OCI-LY7 (cell line): ENCODE data around the gene USP31. TPM values are rescaled to one million over a fixed set of nuclear protein-coding genes. Genes with fewer than 3 reads are reported as not detected.

ENCODE experiments used
- BruUV-seq: library from RNA; stranded (reverse); fragments of 400-500 nt; replicated peaks from 2 replicates; lab custom pipeline; 2021; lab: Mats Ljungman, UMichigan
- CTCF ChIA-PET: fragments of 300-600 bp; sonication (Branson Sonifier 250); formaldehyde crosslinking; loops from one replicate; lab custom pipeline; 2022; ENCODE audit warnings: antibody characterized with exemption; ENCODE audit not compliant: unreplicated experiment; lab: Charles Lee
- POLR2A ChIA-PET: fragments of 300-600 bp; sonication (Branson Sonifier 250); formaldehyde crosslinking; loops from one replicate; lab custom pipeline; 2022; ENCODE audit warnings: antibody characterized with exemption; lab: Charles Lee
- DNase-seq: peaks from one replicate; pipeline ENCODE4 v3.0.0-alpha.2; 2015; ENCODE audit warnings: low spot score
- H2AFZ ChIP-seq: fragments of 200-600 bp; sonication (generic), shearing (Covaris generic); 2 replicates; pipeline ENCODE4 v1.6.1; 2014; ENCODE audit warnings: mild to moderate bottlenecking, antibody characterized with exemption, low read length, moderate library complexity
- H3K27ac ChIP-seq: fragments of 200-600 bp; sonication (generic); 2 replicates; pipeline ENCODE4 v1.5.1; 2014; ENCODE audit warnings: mixed run types, low read depth, mild to moderate bottlenecking, moderate library complexity, low read length, inconsistent platforms; ENCODE audit not compliant: poor library complexity, severe bottlenecking
- H3K36me3 ChIP-seq: fragments of 200-600 bp; sonication (generic); 2 replicates; pipeline ENCODE4 v1.6.1; 2014; ENCODE audit warnings: mild to moderate bottlenecking, antibody characterized with exemption, low read length, moderate library complexity, mixed read lengths; ENCODE audit not compliant: insufficient read depth
- H3K4me1 ChIP-seq: fragments of 200-600 bp; sonication (generic); 2 replicates; pipeline ENCODE4 v1.5.1; 2014; ENCODE audit warnings: mild to moderate bottlenecking, low read length; ENCODE audit not compliant: insufficient read depth, poor library complexity, severe bottlenecking
- H3K4me2 ChIP-seq: fragments of 200-600 bp; sonication (generic); 2 replicates; pipeline ENCODE4 v1.6.1; 2014; ENCODE audit warnings: mild to moderate bottlenecking, low read length
- H3K4me3 ChIP-seq: fragments of 200-600 bp; sonication (generic); 2 replicates; pipeline ENCODE4 v1.5.1; 2014; ENCODE audit warnings: mild to moderate bottlenecking, low read depth, low read length; ENCODE audit not compliant: poor library complexity, severe bottlenecking
- H3K79me2 ChIP-seq: fragments of 200-600 bp; sonication (generic); 2 replicates; pipeline ENCODE4 v1.6.1; 2016; ENCODE audit warnings: low read depth, mild to moderate bottlenecking, low read length, moderate library complexity, mixed read lengths; ENCODE audit not compliant: insufficient read depth
- H3K9me2 ChIP-seq: fragments of 200-600 bp; sonication (generic); 2 replicates; pipeline ENCODE4 v1.6.1; 2016; ENCODE audit warnings: mild to moderate bottlenecking, low read length, mixed read lengths; ENCODE audit not compliant: insufficient read depth
- H3K9me3 ChIP-seq: fragments of 200-600 bp; sonication (generic); 2 replicates; pipeline ENCODE4 v1.6.1; 2014; ENCODE audit warnings: mild to moderate bottlenecking, mixed run types, low read length, mixed read lengths
- H4K20me1 ChIP-seq: fragments of 200-600 bp; sonication (generic); 2 replicates; pipeline ENCODE4 v1.6.1; 2014; ENCODE audit warnings: mild to moderate bottlenecking, antibody characterized with exemption, low read length, moderate library complexity, mixed read lengths; ENCODE audit not compliant: insufficient read depth
- EZH2phosphoT487 ChIP-seq: fragments of 200-600 bp; sonication (generic); IDR thresholded peaks from 2 replicates; pipeline ENCODE4 v1.6.1; 2018; ENCODE audit warnings: low read depth, borderline replicate concordance, mild to moderate bottlenecking, mixed run types, antibody characterized with exemption, low read length, moderate library complexity, mixed read lengths
- intact Hi-C: fragments of 100-400 bp; cut with micrococcal nuclease; formaldehyde crosslinking; loops from one replicate; pipeline ENCODE4 v1.10.0; 2022; ENCODE audit not compliant: unreplicated experiment
- total RNA-seq, 2 experiments: library from RNA; depleted of rRNA in 1 of 2; stranded (reverse); fragments of >200 nt in 1 of 2; shearing (Covaris generic) in 1 of 2; gene quantifications; 2 replicates each; pipeline ENCODE4 v1.2.3, GENCODE V29; 2014 to 2022
- TF ChIP-seq, protein P1 (sequence below): fragments of 200-600 bp; sonication (generic); conservative IDR thresholded peaks from 2 replicates; pipeline ENCODE4 v1.5.1; 2014; ENCODE audit warnings: mild to moderate bottlenecking, antibody characterized with exemption, low read length, moderate library complexity, mixed read lengths

The USP31 gene
- total RNA-seq, 2 experiments from 2014 or later = 9.0 to 12.2 TPM

DNA sequence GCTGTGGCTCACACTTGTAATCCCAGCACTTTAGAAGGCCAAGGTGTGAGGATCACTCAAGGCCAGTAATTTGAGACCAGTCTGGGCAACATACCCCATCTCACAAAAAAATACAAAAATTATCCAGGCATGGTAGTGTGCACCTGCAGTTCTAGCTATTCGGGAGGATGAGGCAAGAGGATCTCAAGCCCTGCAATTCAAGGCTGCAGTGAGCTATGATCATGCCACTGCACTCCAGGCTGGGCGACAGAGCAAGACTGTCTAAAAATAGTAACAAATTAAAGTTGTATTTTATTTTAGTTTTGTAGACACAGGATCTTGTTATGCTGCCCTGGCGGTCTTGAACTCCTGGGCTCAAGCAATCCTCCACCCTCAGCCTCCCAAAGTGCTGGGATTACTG lies 18.2 kb downstream of the USP31 start:
- ChIA-PET CTCF (no interaction called here), POLR2A (interaction anchor here (1.3 kb wide), 1 partner anchor 17 kb away, joined by 3 read pairs; no protein-coding TSS in a partner anchor)
- Histone ChIP-seq H3K79me2 (peaks cover 52% of the 10 kb centered on the region), H4K20me1 (peaks cover 14% of the 10 kb centered on the region), H2AFZ (no peak overlapping the region), H3K9me3 (peaks cover 12% of the 10 kb centered on the region; the same call in 1 of the 2 replicates), H3K4me1 (peaks cover 20% of the 10 kb centered on the region), H3K9me2 (no peaks in the 10 kb centered on the region), H3K4me2 (no peak overlapping the region), H3K27ac (no peak overlapping the region), H3K4me3 (no peak overlapping the region), H3K36me3 (no peaks in the 10 kb centered on the region)
- TF ChIP-seq EZH2phosphoT487 = no peak
- TF ChIP-seq, protein P1, sequence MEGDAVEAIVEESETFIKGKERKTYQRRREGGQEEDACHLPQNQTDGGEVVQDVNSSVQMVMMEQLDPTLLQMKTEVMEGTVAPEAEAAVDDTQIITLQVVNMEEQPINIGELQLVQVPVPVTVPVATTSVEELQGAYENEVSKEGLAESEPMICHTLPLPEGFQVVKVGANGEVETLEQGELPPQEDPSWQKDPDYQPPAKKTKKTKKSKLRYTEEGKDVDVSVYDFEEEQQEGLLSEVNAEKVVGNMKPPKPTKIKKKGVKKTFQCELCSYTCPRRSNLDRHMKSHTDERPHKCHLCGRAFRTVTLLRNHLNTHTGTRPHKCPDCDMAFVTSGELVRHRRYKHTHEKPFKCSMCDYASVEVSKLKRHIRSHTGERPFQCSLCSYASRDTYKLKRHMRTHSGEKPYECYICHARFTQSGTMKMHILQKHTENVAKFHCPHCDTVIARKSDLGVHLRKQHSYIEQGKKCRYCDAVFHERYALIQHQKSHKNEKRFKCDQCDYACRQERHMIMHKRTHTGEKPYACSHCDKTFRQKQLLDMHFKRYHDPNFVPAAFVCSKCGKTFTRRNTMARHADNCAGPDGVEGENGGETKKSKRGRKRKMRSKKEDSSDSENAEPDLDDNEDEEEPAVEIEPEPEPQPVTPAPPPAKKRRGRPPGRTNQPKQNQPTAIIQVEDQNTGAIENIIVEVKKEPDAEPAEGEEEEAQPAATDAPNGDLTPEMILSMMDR = no peak
- BruUV-seq = no TSS peak
- intact Hi-C loops = no loop called here
- peak; percentile 39 for DNase-seq

DNA sequence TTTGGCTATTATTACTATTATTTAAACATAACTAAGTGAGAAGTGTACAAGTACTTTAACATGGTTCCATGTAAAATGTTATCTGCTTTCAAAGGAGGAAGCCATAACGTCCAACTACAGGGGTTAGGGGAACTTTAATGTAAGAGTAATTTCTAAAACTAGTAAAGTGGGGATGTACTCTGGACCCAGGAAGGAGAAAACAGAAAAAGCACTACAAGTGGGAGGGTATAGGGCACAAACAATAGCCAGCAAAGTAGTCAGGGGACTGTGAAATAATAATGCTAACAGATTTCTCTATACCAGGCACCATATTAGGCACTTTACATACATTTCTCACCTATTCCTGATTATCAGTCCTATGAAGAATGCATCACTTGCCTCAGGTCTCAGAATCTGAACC lies 19.6 kb downstream of the USP31 start:
- DNase-seq = no peak
- Histone ChIP-seq H3K4me3 (no peak overlapping the region), H3K27ac (no peak overlapping the region), H2AFZ (no peak overlapping the region), H3K36me3 (no peaks in the 10 kb centered on the region), H3K4me2 (no peak overlapping the region), H3K79me2 (peaks cover 40% of the 10 kb centered on the region), H3K9me2 (no peaks in the 10 kb centered on the region), H3K4me1 (peaks cover 20% of the 10 kb centered on the region), H3K9me3 (no peaks in the 10 kb centered on the region), H4K20me1 (peaks cover 14% of the 10 kb centered on the region)
- intact Hi-C loops = no loop called here
- ChIA-PET POLR2A (no interaction called here), CTCF (no interaction called here)
- TF ChIP-seq, protein P1 = no peak
- no peak for TF ChIP-seq EZH2phosphoT487
- no TSS peak for BruUV-seq

DNA sequence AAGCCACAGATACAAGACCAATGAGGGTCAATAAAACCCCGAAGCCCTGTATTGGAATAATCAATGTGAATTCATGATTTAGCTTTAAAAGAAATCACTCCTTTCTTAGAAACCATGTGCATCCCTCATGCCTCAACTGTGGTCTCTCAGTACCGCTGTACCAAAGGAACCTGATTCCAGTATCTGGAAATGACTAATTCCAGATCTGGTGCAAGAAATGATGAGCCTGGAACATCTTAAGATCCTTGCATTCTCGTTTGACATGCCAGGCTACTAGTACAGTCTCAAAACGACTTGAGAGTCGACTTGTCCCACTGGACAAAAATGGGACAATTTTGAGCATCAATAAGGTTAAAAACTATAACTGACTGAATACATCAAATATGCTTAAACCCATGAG lies 21.2 kb downstream of the USP31 start:
- Histone ChIP-seq H3K36me3 (no peaks in the 10 kb centered on the region), H3K27ac (no peak overlapping the region), H4K20me1 (peaks cover 14% of the 10 kb centered on the region), H3K4me1 (peaks cover 20% of the 10 kb centered on the region), H3K79me2 (peaks cover 24% of the 10 kb centered on the region), H3K9me3 (no peaks in the 10 kb centered on the region), H3K4me2 (no peak overlapping the region), H2AFZ (no peak overlapping the region), H3K4me3 (no peak overlapping the region), H3K9me2 (no peaks in the 10 kb centered on the region)
- intact Hi-C loops = no loop called here
- no peak for TF ChIP-seq EZH2phosphoT487
- TF ChIP-seq, protein P1 = no peak
- DNase-seq = no peak
- ChIA-PET CTCF (no interaction called here), POLR2A (interaction anchor here (0.5 to 0.6 kb wide), 2 partner anchors 394 to 1304 kb away, joined by 3 read pairs; no protein-coding TSS in a partner anchor)
- no TSS peak for BruUV-seq
